Kidney epithelial cell (primary cell): Measurements from ENCODE around the gene GABRG2. TPM values are rescaled to one million over a fixed set of nuclear protein-coding genes. Genes with fewer than 3 reads are reported as not detected.

Source experiments
- DNase-seq: peaks from one replicate; pipeline ENCODE4 v3.0.0-alpha.2; 2010; ENCODE audit warnings: low read depth
- H3K27me3 ChIP-seq: 2 replicates; pipeline ENCODE4 v1.6.0; 2011; ENCODE audit warnings: low read length; ENCODE audit not compliant: control insufficient read depth, insufficient read depth
- H3K36me3 ChIP-seq: 2 replicates; pipeline ENCODE4 v1.5.1; 2011; ENCODE audit warnings: low read length; ENCODE audit not compliant: control insufficient read depth, insufficient read depth
- H3K4me3 ChIP-seq: 2 replicates; pipeline ENCODE4 v1.5.1; 2011; ENCODE audit warnings: low read depth, mild to moderate bottlenecking, control low read depth, low read length
- total RNA-seq: library from RNA; depleted of rRNA; stranded (reverse); fragments of >200 nt; gene quantifications from 2 replicates; pipeline ENCODE4 v1.2.3, GENCODE V29; 2015
- TF ChIP-seq, protein P1 (sequence below): IDR thresholded peaks from 2 replicates; pipeline ENCODE4 v1.5.1; 2011; ENCODE audit warnings: mild to moderate bottlenecking, moderate library complexity, low read length, control low read depth, inconsistent platforms; ENCODE audit not compliant: insufficient read depth, poor library complexity, severe bottlenecking

Gene GABRG2
- total RNA-seq, 1 donor from 2014 or later: not detected

DNA sequence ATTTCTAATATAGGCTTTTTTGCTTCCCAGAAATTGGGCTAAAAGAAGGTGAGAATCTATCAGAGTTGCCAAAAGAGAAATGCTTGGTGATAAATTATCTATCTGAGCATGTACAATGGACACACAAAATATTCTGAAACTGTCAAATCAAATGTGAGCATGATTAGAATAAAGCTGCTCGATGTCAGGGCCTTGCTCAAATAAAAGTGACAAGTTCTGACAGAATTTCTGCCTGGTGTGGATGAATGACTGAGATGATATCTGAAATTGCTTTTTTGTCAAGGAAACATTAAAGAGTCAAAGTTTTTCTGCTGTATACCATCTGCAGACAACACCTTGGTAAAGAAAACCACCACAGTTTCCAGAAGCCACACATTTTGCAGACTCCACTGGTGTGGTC is 128.8 kb downstream of the GABRG2 start:
- TF ChIP-seq, protein P1, sequence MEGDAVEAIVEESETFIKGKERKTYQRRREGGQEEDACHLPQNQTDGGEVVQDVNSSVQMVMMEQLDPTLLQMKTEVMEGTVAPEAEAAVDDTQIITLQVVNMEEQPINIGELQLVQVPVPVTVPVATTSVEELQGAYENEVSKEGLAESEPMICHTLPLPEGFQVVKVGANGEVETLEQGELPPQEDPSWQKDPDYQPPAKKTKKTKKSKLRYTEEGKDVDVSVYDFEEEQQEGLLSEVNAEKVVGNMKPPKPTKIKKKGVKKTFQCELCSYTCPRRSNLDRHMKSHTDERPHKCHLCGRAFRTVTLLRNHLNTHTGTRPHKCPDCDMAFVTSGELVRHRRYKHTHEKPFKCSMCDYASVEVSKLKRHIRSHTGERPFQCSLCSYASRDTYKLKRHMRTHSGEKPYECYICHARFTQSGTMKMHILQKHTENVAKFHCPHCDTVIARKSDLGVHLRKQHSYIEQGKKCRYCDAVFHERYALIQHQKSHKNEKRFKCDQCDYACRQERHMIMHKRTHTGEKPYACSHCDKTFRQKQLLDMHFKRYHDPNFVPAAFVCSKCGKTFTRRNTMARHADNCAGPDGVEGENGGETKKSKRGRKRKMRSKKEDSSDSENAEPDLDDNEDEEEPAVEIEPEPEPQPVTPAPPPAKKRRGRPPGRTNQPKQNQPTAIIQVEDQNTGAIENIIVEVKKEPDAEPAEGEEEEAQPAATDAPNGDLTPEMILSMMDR: no peak
- H3K4me3 ChIP-seq: no peak overlapping the region
- no peak for DNase-seq
- H3K27me3 ChIP-seq: no peaks in the 10 kb centered on the region
- H3K36me3 ChIP-seq: no peaks in the 10 kb centered on the region

DNA sequence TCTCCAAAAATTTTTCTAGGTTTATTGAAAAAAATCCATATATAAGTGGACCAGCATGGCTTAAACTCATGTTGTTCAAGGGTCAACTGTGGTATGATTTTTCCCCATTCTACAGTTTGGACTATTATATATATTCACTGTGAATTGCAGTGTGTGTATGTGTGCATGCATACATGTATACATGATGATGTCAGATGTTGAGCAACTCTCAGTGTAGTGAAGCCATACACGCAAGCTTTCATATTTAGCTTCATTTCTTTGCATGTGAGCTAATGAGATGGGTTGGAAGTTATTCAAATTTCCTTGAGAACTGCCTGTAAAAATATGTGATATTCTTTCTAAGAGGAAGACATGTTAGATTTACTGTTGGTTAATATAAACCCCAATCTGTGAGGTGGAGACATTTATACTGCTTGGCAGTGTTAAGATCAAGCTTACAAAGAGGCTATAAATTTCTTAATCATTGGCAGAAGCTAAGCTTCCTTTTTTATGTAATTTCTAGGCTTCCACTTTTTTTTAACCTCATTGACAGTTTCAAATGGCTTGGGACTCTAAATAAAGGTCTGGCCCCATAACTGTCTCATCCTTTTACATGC is 134.8 kb downstream of the GABRG2 start:
- no peak overlapping the region for H3K4me3 ChIP-seq
- no peaks in the 10 kb centered on the region for H3K27me3 ChIP-seq
- H3K36me3 ChIP-seq: no peaks in the 10 kb centered on the region
- no peak for DNase-seq
- TF ChIP-seq, protein P1: no peak

Other genes with a start within 250 kb of the GABRG2 start
- gene GABRA1, start 219.7 kb upstream of the GABRG2 start, total RNA-seq: not detected in 2 replicates